GM20000 (cell line): ENCODE measurements around the gene JAKMIP1.

Source experiments
- DNase-seq: peaks from one replicate; pipeline ENCODE4 v3.0.0; 2012; ENCODE audit warnings: low spot score
- CTCF ChIP-seq: IDR thresholded peaks from 2 replicates; pipeline ENCODE4 v1.5.1; 2012; ENCODE audit warnings: mild to moderate bottlenecking, control low read depth; ENCODE audit errors: extremely low read depth, missing control alignments

The JAKMIP1 gene

GRCh38 chr4:6020613-6021012, 179.7 kb downstream of the JAKMIP1 start:
- DNase-seq, result no peak
- no peak for TF ChIP-seq CTCF

GRCh38 chr4:6019316-6020263, 180.8 kb downstream of the JAKMIP1 start:
- peak; percentile 73 for DNase-seq
- peak; percentile 92 for TF ChIP-seq CTCF

GRCh38 chr4:6018331-6018730, 182.0 kb downstream of the JAKMIP1 start, which contains the start of gene C4orf50:
Gene C4orf50 (minus strand): TSS chr4:6018431.
- no peak for DNase-seq
- TF ChIP-seq CTCF, result no peak

- DNase-seq, result no peak
- TF ChIP-seq CTCF, result no peak
These were observed 182.5 kb downstream of the JAKMIP1 start for GRCh38 chr4:6017800-6018199.

GRCh38 chr4:6017030-6017429, 183.3 kb downstream of the JAKMIP1 start:
- TF ChIP-seq CTCF, result no peak
- DNase-seq, result no peak

- no peak for TF ChIP-seq CTCF
- no peak for DNase-seq
These were observed 186.8 kb downstream of the JAKMIP1 start for GRCh38 chr4:6013564-6013963.

- DNase-seq, result no peak
- TF ChIP-seq CTCF, result no peak
These were observed 188.1 kb downstream of the JAKMIP1 start for GRCh38 chr4:6012200-6012599.
